Measurements from ENCODE around the gene CNTN4.
"Not testable (repeated sequence)": the region's sequence is repeated elsewhere in the genome, so short reads cannot be mapped to it uniquely, and the experiment has no call there.

CNTN4 gene

DNA sequence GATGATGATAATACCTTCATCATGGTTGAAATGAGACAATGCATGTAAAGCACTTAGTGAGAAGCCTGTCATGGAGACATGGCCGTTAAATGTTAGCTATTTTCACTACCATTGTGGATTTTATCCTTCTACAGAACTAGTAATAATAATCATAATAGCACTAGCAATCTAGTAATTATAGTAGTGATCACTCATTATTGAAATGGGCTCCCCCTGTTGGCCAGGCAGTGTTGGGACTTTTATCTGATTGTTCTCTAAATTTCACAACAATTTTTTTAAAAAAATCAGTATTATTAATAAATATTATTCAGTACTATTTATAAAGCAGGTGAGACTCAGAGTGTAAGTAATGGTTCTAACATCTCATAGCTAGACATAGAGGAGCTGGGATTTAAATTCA is 615.3 kb downstream of the CNTN4 start:
- DNase-seq, result no peak

DNA sequence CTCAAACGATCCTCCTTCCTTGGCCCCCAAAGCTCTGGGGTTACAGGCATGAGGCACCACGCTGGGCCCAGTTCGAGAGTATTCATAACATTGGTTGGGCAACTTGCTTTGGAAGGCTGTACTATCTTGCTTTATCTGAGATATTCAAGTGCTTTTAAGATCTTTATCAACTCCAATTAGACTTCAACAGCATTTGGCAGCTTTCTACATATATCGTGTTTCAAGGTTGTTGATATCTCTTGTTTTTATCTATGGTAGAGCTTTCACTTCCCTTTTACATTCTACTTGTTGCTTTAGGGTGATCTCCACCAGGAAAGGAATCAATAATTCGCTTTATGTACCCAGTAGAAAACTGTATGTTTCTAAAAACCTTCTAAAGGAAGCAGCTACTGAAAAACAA is 616.2 kb downstream of the CNTN4 start:
- peak; percentile 3 for DNase-seq

GRCh38 chr3:2727101-2727500 is 628.4 kb downstream of the CNTN4 start:
- no peak for DNase-seq

GRCh38 chr3:2727610-2728318 is 629.1 kb downstream of the CNTN4 start:
- DNase-seq, result peak; percentile 48

- DNase-seq, result no peak
These were observed 633.2 kb downstream of the CNTN4 start for GRCh38 chr3:2731843-2732242.

GRCh38 chr3:2735392-2735894 is 636.8 kb downstream of the CNTN4 start:
- no peak for DNase-seq

- no peak for DNase-seq
These were observed 642.9 kb downstream of the CNTN4 start for GRCh38 chr3:2741516-2741915.

DNA sequence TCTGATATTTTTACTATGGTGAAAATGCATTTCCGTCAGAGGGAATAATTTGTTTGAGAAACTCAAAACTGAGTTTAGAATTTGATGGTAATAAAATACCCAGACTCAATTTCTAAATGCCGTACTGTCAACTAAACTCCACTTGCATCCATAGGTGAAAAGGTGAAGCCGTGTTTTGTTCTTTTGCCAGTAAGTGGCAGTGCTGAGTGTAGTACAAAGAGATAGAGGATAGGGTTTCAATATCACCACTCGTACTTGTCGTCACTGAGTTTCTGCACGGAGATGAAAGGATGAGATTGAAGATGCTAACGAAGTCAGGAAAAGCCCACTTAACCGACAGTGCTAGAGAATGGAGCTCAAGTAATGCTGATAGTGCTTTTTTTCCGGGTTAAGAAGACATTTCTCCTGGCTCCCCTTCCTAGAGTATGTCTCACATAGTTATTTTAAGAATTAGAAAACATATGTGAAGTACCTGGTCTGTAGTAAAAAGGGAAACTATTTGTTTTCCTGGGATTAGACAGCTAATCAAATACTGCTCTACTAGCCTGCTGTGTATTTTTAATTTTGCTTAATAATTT is 666.4 kb downstream of the CNTN4 start:
- DNase-seq, result peak; percentile 48

DNA sequence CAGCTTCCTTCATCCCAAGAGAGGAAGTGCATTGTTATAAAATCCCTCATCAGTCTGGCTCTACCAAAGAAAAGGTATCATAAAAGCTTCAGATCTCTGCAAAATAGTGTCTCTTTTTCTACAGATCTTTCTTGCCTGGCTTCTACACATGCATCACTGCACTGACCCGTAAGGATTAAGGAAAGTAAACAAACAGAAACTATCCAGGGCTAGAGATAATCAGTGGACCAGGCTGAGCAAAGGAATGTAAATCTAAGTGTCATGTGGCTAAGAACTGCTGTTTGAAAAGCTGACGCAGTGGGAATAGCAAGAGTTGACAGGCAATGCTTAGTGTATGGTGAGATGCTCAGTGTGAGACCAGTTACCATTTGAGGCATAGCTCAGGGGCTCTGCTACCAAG is 671.8 kb downstream of the CNTN4 start:
- DNase-seq, result no peak

DNA sequence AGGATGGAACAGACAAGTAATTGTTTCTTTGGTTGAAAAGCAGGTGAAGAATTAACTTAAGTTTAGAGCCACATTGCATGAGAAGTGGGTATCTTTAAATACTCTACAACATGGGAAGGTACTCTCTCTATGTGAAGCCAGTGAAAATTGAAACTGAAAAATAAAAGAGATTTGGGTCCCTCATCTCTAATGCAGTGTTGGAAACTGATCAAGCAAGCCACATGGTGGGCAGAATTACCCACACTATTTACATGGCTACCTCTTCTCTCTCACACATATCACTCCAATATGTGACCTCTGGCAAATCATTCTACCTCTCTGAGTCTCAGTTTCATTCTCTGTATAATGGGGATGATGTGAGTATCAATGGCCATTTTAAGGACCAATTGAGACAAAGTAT is 672.5 kb downstream of the CNTN4 start:
- no peak for DNase-seq

DNA sequence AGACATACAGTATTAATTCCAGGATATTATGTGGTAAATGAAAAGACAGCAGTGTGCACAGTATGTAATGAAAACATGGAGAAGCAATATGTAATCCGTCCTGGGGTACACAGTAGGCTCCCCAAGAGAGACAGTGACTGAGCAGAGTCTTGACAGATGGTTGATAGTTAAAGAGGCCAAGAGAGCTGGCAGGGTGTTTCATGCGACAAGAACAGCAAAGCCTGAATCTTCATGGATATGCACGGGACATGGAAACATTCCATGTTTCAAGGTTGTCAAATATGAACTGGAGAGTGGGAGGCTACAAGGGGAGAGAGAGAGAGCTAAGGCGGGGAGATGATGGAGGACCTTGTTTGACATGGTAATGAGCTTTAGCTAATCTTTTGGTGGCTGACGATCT is 673.1 kb downstream of the CNTN4 start:
- DNase-seq, result no peak

DNA sequence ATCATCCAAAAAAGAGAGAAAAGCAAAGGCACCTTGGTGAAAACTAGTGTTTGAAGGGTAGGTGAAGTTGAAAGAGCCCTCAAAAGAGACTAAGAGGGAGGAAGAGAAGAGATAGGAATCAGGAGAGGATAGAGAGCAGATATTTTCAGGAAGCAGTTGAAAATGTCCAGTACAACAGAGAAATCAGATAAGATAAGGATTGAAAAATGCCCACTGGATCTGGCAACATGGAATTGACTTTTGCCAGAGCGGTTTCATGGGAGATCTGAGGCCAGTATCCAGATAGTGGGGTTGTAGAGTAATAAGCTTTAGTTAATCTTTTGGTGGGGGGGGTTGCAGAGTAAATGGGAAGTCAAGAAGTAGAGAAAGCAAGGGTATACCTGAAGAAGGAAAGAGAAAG is 674.1 kb downstream of the CNTN4 start:
- no peak for DNase-seq

DNA sequence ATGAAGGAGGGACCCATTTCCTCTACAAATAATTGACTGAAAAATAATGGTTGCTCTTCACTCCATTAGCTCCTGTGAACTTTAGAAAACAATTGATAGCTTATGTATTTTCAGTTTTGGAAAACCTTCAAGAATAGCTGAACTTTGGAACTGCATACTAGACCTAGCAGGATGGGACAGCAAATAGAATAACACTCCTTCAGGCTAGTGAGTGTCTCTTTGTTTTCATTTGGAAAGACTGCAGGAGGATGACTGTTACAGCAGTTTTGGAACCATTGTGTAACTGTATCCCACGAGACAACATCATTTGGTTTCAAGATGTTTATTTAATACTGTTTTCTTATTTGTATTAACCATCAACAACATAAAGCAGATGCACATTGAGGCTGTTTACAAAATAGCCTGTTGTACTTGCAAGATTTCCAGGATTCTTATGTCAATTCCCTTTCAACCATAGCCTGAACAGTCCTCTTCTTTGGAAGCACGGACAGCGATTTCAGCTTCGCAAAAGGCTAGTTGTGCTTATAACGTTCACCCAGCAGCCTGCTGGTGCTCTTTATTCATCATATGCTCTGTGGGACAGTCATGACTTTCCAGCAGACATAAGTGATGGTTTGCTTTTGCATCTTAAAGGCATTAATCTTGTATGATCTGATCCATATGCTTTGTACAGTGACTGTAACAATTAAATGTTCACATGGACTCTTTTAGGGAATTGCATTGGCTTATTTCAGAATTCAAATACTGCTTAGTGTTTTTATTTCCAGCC is 676.0 kb downstream of the CNTN4 start:
- no peak for DNase-seq

DNA sequence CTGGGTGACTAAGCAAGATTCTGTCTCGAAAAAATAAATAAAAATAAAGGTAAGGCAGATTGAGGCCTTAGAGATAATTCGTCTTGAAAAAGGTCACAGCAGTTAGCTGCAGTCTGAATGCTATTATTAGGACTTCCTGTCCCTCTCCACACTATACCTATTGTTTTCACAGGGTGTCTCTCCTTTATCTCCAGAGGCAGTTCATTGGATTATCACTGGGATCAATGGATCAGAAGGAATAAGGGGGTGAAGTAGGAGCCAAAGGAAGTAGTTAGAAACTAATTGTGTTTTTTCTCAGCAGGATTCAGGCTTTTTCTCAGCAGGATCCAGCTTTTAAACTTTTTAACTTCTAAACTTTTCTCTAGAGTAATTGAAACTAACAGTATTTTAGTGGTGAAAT is 684.6 kb downstream of the CNTN4 start:
- DNase-seq, result peak; percentile 16

DNA sequence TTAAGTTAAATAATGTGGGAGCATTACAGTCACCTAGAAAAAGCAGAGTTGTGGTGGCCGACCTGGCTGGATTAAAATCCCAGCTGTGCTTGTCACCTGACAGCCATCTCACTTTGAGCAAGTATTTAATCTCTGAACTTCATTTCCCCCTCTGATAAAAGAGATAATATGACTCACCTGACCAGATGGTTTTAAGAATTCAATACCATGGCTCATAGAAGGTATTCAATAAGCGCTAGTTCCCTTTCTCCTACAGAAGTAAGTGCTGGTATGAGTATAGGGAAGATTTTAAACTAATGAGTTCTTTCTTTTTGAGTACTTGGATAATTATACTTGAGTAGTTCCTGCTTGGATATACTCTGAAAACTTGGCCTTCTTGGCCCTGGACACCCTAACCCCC is 686.0 kb downstream of the CNTN4 start:
- DNase-seq, result no peak

DNA sequence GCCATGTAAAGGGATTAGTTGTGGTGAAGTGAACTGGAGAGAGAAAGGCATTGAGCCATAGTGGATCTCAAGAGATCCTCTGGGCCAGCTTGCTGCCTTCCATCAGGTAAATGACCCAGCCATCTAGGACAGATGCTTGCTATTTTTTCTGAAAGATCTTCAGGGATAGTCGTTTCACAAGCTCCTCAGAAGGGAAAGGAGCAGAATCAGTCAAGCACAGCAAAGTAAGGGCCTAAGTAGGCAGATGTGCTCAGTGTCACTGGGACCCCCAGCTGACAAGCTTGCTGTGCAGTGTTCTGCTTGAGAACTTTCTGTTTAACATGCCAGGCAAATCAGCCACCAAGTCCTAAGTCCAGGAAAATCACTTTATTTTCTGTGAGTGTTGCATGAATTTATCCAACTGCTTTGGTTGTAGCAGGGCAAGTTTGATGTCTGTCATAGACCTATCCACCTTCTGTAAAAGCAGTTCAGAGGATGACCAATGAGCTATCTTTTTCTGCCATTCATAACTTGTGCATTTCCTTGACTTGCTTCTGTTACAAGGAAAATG is 691.7 kb downstream of the CNTN4 start:
- DNase-seq, result no peak

DNA sequence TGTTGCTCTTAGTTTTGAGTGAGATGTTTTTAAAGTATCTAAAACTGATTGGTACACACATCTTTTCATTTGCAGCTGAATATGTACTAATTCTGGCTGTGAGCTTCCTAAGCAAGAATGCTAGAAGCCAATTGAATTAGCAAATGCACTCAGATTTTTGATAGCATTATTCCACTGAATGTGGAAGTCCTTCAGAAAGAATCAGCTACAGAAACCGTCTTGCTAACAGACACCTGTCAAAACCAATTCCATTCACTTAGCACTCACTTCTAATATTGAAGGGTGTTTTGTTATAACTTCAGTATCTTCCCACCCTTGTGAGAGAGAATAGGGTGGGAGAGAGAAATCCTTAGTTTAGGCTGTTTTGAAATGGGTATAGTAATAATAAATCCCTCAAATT is 693.8 kb downstream of the CNTN4 start:
- no peak for DNase-seq

DNA sequence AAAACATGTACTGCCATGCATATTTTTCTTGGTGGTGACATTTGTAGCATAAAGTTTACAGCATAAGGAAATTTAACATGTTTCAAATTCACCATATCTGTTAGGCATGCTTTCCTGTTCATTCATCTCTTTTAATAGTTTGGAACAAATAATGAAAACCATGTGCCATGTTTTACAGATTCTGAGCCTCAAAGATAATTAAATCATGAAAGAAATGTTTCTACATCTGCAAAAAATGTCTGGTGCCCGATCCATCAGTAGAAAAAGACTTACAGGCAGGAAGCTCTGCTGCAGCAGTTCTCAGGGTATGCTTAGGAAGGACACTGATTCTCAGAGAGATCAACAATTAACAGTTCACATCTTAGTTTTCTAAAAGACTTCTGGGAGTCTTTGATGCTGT is 695.3 kb downstream of the CNTN4 start:
- no peak for DNase-seq

GRCh38 chr3:2802429-2802828 is 703.8 kb downstream of the CNTN4 start:
- no peak for DNase-seq

DNA sequence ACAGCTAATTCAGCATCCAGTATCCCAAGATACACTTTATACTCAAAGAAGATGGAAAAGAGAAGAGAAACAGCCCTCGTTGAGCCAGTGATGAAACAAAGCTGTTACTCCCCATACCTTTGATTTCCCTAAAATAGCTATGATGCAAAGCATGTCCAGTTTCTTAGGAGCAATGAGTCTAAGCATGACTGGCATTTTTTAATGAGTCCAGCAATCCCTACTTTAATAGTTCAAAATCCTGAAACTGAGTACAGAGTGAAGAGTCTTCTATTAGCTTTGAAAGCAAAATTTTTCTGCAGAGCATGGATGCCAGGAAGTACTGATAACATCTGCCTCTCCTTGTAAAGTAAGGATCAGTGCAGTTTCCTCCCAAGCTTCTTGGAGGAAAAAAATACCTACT is 708.8 kb downstream of the CNTN4 start:
- DNase-seq, result no peak

GRCh38 chr3:2810723-2811122 is 712.1 kb downstream of the CNTN4 start:
- no peak for DNase-seq

GRCh38 chr3:2819571-2819970 is 720.9 kb downstream of the CNTN4 start:
- no peak for DNase-seq

GRCh38 chr3:2820982-2821381 is 722.3 kb downstream of the CNTN4 start:
- DNase-seq, result not testable (repeated sequence)

- no peak for DNase-seq
These were observed 723.9 kb downstream of the CNTN4 start for GRCh38 chr3:2822611-2823010.
